ENCODE results near the gene THBS3.
"Not testable (repeated sequence)": the region's sequence is repeated elsewhere in the genome, so short reads cannot be mapped to it uniquely, and the experiment has no call there.

THBS3 gene

DNA sequence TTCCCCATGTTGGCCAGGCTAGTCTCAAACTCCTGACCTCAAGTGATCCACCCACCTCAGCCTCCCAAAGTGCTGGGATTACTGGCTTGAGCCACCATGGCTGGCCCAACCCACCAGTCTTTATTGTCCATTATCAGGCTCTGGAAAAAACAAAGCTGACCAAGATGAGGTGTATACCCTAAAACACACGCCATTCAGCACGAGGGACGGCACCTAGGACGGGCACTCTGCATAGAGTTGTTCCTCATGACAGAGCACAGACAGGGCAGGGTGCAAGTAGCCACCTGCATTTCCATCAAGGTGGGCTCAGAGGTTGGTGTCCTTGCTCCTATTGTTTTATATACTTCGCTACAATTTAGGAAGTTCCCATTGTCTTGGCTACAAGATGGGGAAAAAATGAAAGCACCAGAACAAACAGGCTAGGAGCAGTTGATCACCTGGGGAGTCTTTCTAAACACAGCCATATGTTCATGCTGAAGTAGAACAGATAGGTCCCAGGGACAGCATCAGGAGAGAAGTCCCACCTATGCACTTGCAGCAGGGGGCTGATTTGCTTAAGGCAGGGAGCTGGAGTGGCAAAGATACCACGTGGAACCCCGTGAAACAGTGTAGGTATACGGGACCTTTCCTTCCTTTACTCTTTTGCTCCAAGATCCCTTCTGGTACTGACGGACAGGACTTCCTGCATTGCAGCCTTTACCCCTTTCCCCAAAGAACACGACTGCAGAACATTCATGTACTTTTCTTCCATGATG is 39.1 kb downstream of the THBS3 start:
- ChIA-PET CTCF (interaction anchor here (0.6 to 2.9 kb wide), 17 partner anchors 9 to 701 kb away, joined by 3 to 29 read pairs (median 6); no protein-coding TSS in a partner anchor), POLR2A (ENCODE audit: low non-redundant PET) (no interaction called here)
- H3K27ac ChIP-seq: no peak overlapping the region
- no peak for DNase-seq (ENCODE audit: low spot score)
- TF ChIP-seq, protein P1, sequence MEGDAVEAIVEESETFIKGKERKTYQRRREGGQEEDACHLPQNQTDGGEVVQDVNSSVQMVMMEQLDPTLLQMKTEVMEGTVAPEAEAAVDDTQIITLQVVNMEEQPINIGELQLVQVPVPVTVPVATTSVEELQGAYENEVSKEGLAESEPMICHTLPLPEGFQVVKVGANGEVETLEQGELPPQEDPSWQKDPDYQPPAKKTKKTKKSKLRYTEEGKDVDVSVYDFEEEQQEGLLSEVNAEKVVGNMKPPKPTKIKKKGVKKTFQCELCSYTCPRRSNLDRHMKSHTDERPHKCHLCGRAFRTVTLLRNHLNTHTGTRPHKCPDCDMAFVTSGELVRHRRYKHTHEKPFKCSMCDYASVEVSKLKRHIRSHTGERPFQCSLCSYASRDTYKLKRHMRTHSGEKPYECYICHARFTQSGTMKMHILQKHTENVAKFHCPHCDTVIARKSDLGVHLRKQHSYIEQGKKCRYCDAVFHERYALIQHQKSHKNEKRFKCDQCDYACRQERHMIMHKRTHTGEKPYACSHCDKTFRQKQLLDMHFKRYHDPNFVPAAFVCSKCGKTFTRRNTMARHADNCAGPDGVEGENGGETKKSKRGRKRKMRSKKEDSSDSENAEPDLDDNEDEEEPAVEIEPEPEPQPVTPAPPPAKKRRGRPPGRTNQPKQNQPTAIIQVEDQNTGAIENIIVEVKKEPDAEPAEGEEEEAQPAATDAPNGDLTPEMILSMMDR (conservative IDR thresholded peaks at IDR 0.05; ENCODE audit: low read depth): no peak

DNA sequence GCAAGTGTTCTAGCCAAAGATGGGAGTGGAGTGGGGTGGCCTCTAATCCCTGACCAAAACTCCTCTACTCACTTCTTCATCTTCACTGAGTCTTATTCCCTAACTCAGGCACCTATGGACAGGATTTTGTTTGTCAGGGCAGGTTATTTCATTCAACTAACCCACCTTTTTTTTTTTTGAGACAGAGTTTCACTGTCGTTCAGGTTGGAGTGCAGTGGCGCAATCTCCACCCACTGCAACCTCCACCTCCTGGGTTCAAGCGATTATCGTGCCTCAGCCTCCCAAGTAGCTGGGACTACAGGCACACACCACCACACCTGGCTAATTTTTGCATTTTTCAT is 39.6 kb downstream of the THBS3 start:
- TF ChIP-seq, protein P1 (conservative IDR thresholded peaks at IDR 0.05; ENCODE audit: low read depth): peak; percentile 14; the same call in 1 of the 2 replicates
- POLR2A ChIA-PET (ENCODE audit: low non-redundant PET): not testable (repeated sequence)

DNA sequence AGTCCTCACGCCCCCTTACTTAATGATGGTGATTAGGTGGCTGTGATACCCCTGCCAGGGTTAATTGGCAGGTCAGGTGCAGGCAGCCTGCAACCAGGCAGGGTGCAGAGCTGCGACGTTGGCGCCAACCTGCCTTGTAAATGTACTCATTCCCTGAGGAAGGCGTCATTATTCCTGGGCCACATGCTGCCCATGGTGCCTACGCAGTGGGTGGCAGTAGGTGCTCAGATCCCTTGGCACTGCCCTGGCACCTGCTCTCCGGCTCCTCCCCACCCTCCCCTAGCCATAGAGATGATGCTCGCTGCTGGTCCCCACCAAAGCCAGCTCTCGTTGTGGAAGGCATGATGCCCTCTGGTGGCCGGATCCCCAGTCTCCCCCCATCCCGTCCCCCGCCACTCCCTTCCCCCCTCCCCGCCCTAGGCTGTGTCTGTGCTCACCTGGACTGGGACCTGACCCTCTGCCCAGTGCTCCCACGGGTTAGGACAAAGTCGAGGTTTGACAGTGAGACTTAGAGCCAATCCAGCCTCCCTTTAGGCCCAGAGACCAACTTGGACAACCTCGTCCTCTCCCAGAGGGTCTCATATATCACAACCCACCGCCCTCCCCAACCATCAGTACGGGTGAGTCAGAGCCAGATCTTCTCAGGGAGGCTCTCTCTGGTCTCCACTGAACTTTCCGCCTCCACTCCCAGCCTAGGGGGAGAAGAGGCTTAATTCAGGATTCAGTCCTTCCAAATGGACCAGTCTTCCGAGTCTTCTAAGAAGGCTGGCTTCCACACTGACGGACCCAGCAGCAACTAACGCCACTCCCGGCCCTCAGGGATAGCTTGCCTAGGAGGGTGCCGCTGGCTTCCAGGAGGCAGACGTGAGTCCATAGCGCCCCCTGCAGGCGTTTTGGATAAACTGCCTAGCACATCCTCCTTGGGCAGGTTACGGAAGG is 40.3 kb downstream of the THBS3 start:
- H3K27ac ChIP-seq: peak overlapping the region; percentile 59
- ChIA-PET POLR2A (ENCODE audit: low non-redundant PET) (no interaction called here), CTCF (interaction anchor here (0.5 to 2.9 kb wide), 27 partner anchors 9 to 187 kb away, joined by 3 to 29 read pairs (median 5); no protein-coding TSS in a partner anchor)
- peak; percentile 72 for DNase-seq (ENCODE audit: low spot score)
- TF ChIP-seq, protein P1 (conservative IDR thresholded peaks at IDR 0.05; ENCODE audit: low read depth): peak; percentile 80

More for the DNA sequence above, 39.6 kb downstream of the THBS3 start:
- CTCF ChIA-PET: interaction anchor here (0.6 to 2.9 kb wide), 24 partner anchors 9 to 700 kb away, joined by 3 to 29 read pairs (median 5); no protein-coding TSS in a partner anchor
- DNase-seq (ENCODE audit: low spot score): not testable (repeated sequence)
- peak overlapping the region; percentile 59 for H3K27ac ChIP-seq

DNA sequence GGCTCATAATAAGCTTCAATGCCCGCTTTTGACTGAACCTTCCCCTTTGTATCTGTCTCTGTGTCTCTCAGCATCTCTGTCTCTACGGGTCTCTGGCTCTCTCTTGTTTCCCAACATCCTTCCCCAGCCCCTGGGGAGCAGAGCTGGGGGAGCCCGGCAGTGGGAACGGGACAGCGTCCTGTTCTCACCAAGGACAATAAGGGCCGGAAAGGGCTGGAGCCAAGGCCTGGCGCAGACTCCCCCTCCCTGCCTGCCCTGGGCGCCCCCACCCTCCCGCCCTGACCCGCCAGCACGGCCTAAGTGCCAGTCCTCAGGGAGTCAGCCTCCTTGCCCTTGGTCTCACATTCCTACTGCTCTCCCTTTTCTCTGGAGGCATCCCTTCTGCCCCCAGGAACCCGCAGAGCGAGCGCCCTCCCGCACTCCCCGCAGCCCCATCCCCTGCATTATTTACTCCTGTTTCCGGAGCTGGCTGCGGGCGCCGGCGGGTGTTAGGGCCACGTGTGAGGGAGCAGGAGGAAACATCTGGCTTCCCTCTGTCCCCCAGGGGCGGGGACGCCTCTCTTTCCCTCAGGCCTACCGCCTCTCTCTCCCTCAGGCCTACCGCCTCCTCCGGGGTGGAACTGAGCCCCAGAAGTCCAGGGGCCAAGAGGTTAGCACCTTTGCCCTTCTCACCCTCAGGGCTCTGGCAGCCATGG is 41.1 kb downstream of the THBS3 start:
- no peak for DNase-seq (ENCODE audit: low spot score)
- POLR2A ChIA-PET (ENCODE audit: low non-redundant PET): interaction anchor here (0.6 kb wide), 1 partner anchor 55 kb away, joined by 6 read pairs; no protein-coding TSS in a partner anchor

DNA sequence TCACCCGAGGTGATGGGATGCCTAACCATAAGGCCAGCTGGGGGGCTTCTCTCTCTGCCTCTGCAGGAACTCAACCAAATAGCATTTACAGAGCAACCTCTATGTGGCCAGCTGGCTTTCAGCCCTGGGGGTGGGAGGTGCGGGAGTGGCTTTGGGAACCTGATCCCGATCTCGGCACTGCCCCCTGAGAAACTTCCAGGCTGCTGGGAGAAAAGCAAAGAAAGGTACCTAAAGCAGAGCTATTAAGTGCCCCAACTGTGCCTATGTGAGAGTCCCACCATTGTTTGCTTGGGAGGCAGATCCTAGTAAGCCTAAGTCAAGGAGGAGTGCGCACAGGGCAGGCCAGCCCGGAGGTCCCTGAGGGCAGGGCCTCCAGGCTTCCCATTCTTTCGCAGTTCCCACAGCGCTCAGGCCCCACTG is 41.6 kb downstream of the THBS3 start:
- DNase-seq (ENCODE audit: low spot score): no peak
- CTCF ChIA-PET: interaction anchor here (0.7 to 2.9 kb wide), 6 partner anchors 31 to 105 kb away, joined by 3 to 29 read pairs (median 6); no protein-coding TSS in a partner anchor
- H3K27ac ChIP-seq: no peak overlapping the region
- TF ChIP-seq, protein P1 (conservative IDR thresholded peaks at IDR 0.05; ENCODE audit: low read depth): no peak
- POLR2A ChIA-PET (ENCODE audit: low non-redundant PET): interaction anchor here (0.6 kb wide), 1 partner anchor 55 kb away, joined by 6 read pairs; no protein-coding TSS in a partner anchor

More for the DNA sequence above, 41.1 kb downstream of the THBS3 start:
- H3K27ac ChIP-seq: peak overlapping the region; percentile 59; the same call in 1 of the 2 replicates
- CTCF ChIA-PET: interaction anchor here (0.6 to 2.9 kb wide), 15 partner anchors 10 to 170 kb away, joined by 3 to 29 read pairs (median 6); no protein-coding TSS in a partner anchor
- TF ChIP-seq, protein P1 (conservative IDR thresholded peaks at IDR 0.05; ENCODE audit: low read depth): no peak

DNA sequence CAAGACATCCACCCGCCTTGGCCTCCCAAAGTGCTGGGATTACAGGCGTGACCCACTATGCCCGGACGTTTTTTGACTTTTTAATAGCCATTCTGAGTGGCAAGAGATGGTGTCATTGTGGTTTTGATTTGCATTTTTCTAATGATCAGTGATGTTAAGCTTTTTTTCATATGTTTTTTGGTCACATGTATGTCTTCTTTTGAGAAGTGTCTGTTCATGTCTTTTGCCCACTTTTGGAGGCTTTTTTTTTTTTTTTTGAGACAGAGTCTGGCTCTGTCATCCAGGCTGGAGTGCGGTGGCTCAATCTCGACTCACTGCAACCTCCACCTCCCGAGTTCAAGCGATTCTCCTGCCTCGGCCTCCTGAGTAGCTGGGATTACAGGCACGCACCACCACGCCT is 43.1 kb downstream of the THBS3 start:
- DNase-seq (ENCODE audit: low spot score); CTCF ChIA-PET; H3K27ac ChIP-seq; POLR2A ChIA-PET (ENCODE audit: low non-redundant PET): not testable (repeated sequence)

DNA sequence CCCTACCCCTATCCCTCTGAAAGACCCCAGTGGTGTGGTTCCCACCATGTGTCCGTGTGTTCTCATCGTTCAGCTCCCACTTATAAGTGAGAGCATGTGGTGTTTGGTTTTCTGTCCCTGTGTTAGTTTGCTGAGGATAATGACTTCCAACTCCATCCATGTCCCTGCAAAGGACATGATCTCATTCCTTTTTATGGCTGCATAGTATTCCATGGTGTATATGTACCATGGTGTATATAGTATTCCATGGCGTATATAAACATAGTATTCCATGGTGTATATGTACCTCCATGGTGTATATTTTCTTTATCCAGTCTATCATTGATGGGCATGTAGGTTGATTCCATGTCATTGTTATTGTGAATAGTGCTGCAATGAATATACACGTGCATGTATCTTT is 43.9 kb downstream of the THBS3 start:
- CTCF ChIA-PET; DNase-seq (ENCODE audit: low spot score); H3K27ac ChIP-seq; POLR2A ChIA-PET (ENCODE audit: low non-redundant PET): not testable (repeated sequence)

DNA sequence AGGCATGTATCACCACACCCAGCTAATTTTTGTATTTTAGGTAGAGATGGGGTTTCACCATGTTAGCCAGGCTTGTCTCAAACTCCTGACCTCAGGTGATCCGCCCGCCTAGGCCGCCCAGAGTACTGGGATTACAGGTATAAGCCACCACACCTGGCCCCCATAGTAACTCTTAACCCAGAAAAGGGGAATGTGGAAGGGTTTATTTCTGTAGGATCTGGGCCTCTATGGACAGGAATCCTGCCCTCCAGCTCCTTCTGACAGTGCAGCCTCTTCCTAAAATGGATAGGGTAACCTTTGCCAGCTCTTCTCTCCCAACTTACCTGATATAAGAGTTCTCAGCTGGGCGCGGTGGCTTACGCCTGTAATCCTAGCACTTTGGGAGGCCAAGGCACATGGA is 45.1 kb downstream of the THBS3 start:
- H3K27ac ChIP-seq; DNase-seq (ENCODE audit: low spot score); POLR2A ChIA-PET (ENCODE audit: low non-redundant PET): not testable (repeated sequence)
- CTCF ChIA-PET: interaction anchor here (1.1 kb wide), 1 partner anchor 10 kb away, joined by 4 read pairs; the partner anchor contains the start of gene KRTCAP2
